CD4-positive, alpha-beta T cell treated with Interferon gamma for 1 hour (primary cell): ENCODE measurements around the gene PRPS2.
A peak's percentile ranks its signal among the peaks of the same experiment; 100 is the strongest.

Experiments
- DNase-seq: peaks from one replicate; pipeline ENCODE4 v3.0.0-alpha.2; 2020

The PRPS2 gene

DNA sequence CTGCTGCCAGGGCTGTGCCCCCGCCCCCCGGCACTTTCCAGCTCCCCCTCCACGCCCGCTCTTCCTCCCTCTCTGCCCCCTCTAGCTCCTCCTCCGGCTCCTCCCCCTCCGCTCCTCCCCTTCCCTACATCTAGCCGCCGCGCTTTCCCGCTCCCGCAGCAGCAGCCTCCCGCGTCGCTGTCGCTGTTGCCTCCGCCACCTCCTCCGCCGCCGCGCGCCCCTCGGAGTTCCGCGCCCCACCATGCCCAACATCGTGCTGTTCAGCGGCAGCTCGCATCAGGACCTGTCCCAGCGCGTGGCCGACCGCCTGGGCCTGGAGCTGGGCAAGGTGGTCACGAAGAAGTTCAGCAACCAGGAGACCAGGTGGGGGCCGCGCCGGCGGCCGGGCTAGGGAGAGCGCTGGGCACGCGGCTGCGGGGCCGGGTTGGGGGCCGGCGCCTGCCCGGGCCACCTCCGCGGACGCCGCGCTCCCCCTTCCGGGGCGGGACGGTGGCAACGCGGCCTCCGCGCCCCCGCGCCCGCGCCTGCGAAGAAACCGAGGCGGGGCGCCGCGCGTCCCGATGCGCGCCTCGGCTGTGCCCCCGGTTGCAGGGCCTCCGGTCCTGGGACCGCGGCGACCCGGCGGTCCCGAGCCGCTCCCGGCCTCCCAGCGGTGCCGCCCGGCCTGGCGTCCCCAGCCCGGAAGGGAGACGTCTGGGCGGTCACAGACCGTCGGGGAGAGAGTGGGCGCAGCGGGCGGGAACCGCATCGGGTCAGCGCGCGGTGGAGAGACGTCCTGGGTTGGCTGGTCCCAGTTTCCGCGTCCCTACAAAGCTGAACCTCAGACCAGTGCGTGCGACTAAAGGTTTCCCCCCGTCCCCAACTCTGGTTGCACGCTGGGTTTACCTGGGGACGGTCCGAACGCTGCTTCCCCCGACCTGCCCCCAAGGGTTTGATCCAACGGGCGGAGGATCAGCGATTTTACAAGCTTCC is at the start of gene PRPS2:
Gene PRPS2 (plus strand): TSS at position 156 of the 972 bp plus-strand sequence. CDS start 86 bp downstream, at position 242.
- DNase-seq = peak; percentile 61

GRCh38 chrX:12741416-12741815 is 49.8 kb upstream of the PRPS2 start:
- no peak for DNase-seq

DNA sequence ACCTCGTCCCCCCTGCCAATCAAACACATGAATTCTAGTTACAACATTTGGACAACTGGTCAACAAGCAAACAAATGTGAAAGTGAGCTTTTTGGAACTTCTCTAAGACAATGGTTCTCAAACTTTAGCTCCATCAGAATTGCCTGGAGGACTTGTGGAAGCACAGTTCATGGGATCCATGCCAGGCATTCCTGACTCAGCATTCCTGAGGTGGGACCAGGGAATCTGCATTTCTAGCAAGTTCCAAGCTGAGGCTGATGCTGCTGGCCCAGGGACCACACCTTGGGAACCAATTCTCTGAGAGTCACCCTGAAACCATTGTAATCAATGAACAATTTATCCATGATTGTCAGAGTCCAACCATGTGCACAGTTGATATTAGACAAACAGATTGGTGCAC is 43.8 kb upstream of the PRPS2 start:
- no peak for DNase-seq

DNA sequence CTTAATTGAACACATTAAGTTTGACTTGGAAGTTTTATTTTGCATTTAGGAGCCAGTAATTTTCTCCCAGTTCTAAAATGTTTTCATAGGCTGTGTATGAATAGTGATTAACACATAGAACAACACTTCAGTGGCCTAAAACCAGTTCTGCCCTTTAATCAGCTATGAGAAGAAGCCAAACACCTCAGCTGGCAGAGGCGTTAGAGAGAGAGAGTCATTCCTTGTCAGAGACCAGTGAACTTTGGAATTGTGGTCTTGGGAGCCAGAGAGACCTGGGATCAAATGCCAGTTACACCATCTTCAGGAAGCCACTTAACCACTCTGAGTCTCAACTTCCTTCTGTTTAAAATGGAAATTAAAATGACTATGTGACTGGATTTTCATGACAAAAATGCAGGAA is 39.3 kb upstream of the PRPS2 start:
- DNase-seq = no peak

GRCh38 chrX:12753366-12753765 is 37.8 kb upstream of the PRPS2 start:
- no peak for DNase-seq

GRCh38 chrX:12758291-12758690 is 32.9 kb upstream of the PRPS2 start:
- no peak for DNase-seq

DNA sequence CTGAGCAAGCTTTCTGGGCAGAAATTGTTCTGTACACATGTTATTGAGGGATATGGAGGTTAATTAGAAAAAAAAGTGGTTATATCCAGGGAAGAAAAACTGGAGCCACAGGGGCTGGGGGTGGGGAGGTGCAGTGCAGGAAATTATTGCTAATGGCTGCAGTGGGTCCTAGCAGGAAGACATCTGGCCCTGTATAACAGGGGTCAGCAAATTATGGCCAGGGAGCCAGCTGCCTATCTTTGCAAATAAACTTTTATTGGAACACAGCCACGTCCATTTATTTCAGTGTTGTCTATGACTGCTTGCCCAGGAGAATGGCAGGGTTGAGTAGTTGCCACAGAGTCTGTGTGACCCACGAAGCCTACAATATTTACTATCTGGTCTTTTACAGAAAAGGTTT is 23.4 kb upstream of the PRPS2 start:
- DNase-seq = no peak

- no peak for DNase-seq
Observed at GRCh38 chrX:12768491-12768890, 22.7 kb upstream of the PRPS2 start.

DNA sequence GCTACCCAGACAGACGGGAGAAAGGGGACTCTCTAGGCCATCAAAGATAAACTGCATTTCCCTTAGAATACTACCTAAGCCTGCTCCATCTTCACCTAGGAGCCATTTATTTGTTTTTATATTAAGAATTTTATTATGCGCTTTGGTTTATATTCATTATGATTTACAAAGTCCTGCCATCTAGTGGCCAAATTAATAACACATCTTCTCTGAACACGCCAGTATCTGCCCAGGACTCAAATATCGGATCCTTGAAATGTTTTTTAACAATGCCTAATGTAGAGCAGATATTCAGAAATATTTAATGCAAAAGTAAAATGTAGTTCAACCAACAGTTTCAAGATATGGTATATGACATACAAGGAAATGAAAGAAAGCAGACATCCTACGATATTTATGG is 20.8 kb upstream of the PRPS2 start:
- DNase-seq = no peak

GRCh38 chrX:12771445-12772069 is 19.7 kb upstream of the PRPS2 start:
- peak; percentile 71 for DNase-seq

DNA sequence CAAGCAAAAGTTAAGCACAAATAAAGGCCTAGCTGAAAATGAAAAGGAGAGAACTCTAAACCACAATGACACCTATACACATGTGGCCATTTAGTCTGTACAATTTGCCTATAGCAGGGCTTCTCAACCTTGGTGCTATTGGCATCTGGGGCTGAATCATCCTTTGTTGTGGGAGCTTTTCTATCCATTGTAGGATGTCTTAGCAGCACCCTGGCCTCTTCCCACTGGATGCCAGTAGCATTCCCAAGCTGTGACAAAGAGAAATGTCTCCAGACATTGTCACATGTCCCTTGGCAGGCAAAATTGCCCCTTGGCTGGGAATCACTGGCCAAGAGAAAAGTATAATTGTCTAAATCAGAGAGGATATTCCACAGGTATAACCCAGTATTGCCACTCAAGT is 13.5 kb upstream of the PRPS2 start:
- DNase-seq = no peak

DNA sequence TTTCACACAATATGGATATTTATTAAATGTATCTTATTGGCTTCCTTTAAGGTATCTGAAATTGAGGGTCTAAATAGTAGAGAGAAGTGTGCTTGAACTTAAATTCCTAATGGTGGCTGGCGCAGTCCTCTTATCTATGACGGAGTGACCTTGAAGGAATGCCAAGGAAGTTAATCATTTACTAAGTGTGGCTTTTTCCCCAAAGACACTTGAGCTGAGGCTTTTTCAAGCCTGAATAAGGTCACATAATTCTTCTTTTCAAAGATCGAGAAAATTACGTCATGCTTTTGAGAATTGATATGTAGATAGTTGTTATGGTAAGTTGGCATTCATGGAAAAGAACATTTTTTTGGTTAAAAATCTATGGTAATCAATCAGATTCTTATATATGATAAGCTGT is 11.7 kb upstream of the PRPS2 start:
- DNase-seq = no peak

DNA sequence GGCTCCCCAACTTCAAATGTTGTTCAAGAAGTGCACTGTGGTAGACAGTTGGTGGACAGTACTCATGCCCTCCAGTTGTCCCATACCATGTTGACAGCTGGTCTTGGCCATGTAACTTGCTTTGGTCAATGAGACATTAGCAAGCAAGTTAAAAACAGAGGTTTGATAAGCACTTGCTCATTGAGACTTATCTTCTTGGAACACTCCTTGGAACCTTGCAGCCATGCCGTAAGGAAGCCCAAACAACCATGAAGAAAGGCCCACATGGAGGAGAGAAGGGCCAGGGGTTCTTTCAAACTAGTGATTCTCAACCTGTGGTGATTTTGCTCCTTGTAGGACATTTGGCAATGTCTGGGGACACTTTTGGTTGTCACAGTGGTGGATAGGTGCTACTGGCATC is 2.6 kb upstream of the PRPS2 start:
- DNase-seq = no peak

DNA sequence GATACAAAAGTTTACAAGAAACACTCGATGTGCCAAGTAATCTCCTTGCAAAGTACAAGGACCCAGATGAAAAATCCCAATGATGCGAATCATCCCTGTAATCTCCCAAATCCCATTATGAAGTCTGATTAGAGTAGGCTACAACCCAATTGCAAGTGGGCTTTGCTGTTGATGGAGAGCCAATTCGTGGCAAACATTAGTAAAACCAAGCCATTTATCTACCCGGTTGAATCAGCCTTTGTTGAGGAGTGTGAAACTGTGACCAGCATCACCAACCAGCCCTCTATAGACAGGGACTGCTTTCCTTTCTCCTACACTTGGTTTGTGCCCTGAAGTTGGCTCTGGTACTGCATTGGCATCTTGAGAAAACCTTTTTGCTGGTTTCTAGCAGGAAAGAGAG is 1.2 kb upstream of the PRPS2 start:
- DNase-seq = no peak

GRCh38 chrX:12790885-12791256 is 341 bp upstream of the PRPS2 start:
- DNase-seq = no peak

DNA sequence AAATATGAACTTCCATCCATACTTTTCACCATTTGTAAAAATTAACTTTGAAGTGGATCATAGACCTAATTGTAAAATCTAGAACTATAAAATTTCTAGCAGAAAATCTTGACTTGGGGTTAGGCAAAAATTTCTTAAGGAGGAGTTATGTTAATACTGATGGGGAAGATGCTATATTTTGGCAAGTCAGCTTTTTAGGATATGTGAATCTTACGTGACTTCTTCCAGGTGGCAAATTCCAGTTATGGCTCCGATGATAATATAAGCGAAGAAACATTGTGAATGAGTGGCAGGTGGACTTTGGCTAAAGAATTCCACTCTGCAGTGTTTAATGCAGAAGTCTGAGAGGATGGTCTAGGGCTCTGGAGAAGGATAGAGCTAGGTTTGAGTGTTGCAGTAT is 1.5 kb downstream of the PRPS2 start:
- no peak for DNase-seq

- DNase-seq = no peak
Observed at GRCh38 chrX:12794654-12795053, 3.4 kb downstream of the PRPS2 start.

DNA sequence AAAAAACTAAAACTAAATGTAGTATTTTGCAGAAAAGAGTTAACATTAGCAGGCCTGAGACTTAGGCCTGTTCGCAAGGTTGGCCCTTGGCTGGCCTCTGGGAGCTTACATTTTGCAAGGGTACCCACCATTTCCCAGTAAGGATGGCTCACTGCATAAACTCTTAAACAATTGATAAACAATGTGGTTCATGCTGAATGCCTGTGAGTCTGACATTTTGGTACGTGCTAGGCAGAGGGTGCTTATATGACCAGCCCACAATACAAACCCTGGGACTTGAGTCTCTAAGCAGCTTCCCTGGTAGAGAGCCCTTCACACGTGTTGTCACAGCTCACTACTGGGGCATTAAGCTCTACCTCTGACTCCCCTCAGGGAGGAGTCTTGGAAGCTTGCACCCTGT is 7.4 kb downstream of the PRPS2 start:
- DNase-seq = no peak

GRCh38 chrX:12799118-12799517 is 7.9 kb downstream of the PRPS2 start:
- no peak for DNase-seq

GRCh38 chrX:12802741-12803140 is 11.5 kb downstream of the PRPS2 start:
- DNase-seq = peak; percentile 5

- DNase-seq = no peak
Observed at GRCh38 chrX:12804655-12805054, 13.4 kb downstream of the PRPS2 start.

GRCh38 chrX:12805333-12805732 is 14.1 kb downstream of the PRPS2 start:
- DNase-seq = no peak

DNA sequence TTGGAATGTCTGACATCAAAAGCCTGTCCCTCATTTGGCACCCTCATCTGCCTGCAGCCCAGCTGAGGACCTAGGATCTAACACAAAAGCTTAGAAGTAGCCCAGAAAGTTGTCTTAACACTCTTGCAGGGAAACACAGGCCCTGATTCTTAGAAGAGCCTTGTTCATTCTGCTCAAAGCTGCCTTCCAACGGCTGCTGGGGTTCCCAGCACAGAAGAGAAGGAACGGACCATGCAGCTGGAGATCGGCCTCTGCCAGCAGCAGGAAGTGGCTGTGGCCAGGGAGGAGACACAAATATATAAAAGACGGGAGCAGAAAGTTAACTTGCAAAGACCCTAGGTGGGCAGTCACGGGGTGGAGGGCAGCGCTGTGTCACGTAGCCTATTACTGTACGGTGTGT is 20.4 kb downstream of the PRPS2 start:
- DNase-seq = no peak

DNA sequence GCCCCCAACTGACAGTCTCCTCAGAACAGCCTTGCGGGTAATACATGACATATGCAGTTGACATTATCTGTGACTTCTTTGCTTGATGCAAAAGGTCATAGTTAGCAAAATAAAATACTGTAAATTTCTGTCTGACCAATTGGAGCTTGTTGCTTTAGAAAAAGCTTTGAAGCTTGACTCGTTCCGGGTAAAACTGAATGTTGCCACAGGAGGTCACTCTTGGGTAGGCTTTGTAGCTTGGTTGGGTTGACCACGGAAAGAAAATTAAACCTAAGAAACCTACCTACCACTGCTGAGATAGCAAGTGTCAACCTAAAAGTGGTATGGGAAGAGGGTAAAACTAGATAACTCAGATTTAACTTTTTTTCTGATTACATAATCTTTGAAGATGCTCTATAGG is 23.2 kb downstream of the PRPS2 start:
- DNase-seq = peak; percentile 40

DNA sequence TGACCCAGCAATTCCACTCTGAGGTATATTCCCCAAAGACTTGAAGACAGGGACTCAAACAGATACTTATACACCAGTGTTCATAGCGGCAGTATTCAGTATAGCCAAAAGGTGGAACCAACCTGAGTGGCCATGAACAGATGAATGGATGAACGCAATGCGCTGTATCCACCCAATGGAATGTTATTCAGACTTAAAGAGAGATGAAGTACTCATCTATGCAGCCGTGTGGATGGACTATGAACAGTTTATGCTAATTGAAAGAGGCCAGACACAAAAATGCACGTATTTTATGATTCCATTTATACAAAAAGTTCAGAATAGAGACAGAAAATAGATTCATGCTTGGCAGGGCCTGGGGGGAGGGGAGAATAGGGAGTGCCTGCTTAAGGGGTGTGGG is 26.3 kb downstream of the PRPS2 start:
- DNase-seq = no peak
